Activated CD4-positive, alpha-beta memory T cell treated with anti-CD3 and anti-CD28 coated beads, Interleukin-2, amount 10 ng/mL, durations not matched to agents 7 days and 5 days (primary cell): Measurements from ENCODE around the gene PDE9A. TPM values are rescaled to one million over a fixed set of nuclear protein-coding genes. Genes with fewer than 3 reads are reported as not detected.

ENCODE experiments used
- CTCF ChIA-PET: fragments of 350-600 bp; sonication (Branson Sonifier 250); formaldehyde crosslinking; loops from one replicate; lab custom pipeline; 2021; ENCODE audit warnings: antibody characterized with exemption, inconsistent platforms; lab: Charles Lee
- POLR2A ChIA-PET: fragments of 350-600 bp; sonication (Branson Sonifier 250); formaldehyde crosslinking; loops from one replicate; lab custom pipeline; 2021; ENCODE audit warnings: antibody characterized with exemption; lab: Charles Lee
- DNase-seq: peaks from one replicate; pipeline ENCODE4 v3.0.0-alpha.2; 2020
- H3K27ac Mint-ChIP-seq: one replicate; pipeline ENCODE4 v1.8.0; 2021; ENCODE audit warnings: mild to moderate bottlenecking, mixed read lengths
- H3K27me3 Mint-ChIP-seq: one replicate; pipeline ENCODE4 v1.8.0; 2021; ENCODE audit warnings: mixed read lengths
- H3K36me3 Mint-ChIP-seq: one replicate; pipeline ENCODE4 v1.8.0; 2021; ENCODE audit warnings: low read depth, mixed read lengths
- H3K4me1 Mint-ChIP-seq: one replicate; pipeline ENCODE4 v1.8.0; 2021; ENCODE audit warnings: mixed read lengths
- H3K4me3 Mint-ChIP-seq: one replicate; pipeline ENCODE4 v1.8.0; 2021; ENCODE audit warnings: mild to moderate bottlenecking, mixed read lengths
- H3K9me3 Mint-ChIP-seq: one replicate; pipeline ENCODE4 v1.8.0; 2021; ENCODE audit warnings: mixed read lengths
- total RNA-seq, 2 experiments: library from RNA; stranded (reverse); gene quantifications; one replicate each; pipeline ENCODE4 v1.2.3, GENCODE V29; 2021

Gene PDE9A
- total RNA-seq, 2 experiments from 2014 or later, result 13.9 to 14.3 TPM

GRCh38 chr21:42638266-42638863, 15.1 kb upstream of the PDE9A start:
- ChIA-PET POLR2A (no interaction called here), CTCF (no interaction called here)
- Mint-ChIP-seq H3K27ac (no peak overlapping the region), H3K9me3 (no peaks in the 10 kb centered on the region), H3K27me3 (peaks cover 21% of the 10 kb centered on the region), H3K4me1 (no peaks in the 10 kb centered on the region), H3K4me3 (no peak overlapping the region), H3K36me3 (no peaks in the 10 kb centered on the region)
- DNase-seq, result no peak

GRCh38 chr21:42639646-42640152, 13.7 kb upstream of the PDE9A start:
- no peak overlapping the region for H3K4me3 Mint-ChIP-seq
- H3K36me3 Mint-ChIP-seq, result no peaks in the 10 kb centered on the region
- DNase-seq, result no peak
- no peaks in the 10 kb centered on the region for H3K4me1 Mint-ChIP-seq
- H3K27ac Mint-ChIP-seq, result no peak overlapping the region
- POLR2A ChIA-PET, result no interaction called here
- peaks cover 21% of the 10 kb centered on the region for H3K27me3 Mint-ChIP-seq
- CTCF ChIA-PET, result no interaction called here
- H3K9me3 Mint-ChIP-seq, result no peaks in the 10 kb centered on the region

- Mint-ChIP-seq H3K27ac (no peak overlapping the region), H3K36me3 (no peaks in the 10 kb centered on the region), H3K4me3 (no peak overlapping the region), H3K27me3 (peaks cover 21% of the 10 kb centered on the region), H3K4me1 (no peaks in the 10 kb centered on the region), H3K9me3 (no peaks in the 10 kb centered on the region)
- POLR2A ChIA-PET, result no interaction called here
- DNase-seq, result no peak
- CTCF ChIA-PET, result no interaction called here
These were observed 12.9 kb upstream of the PDE9A start for GRCh38 chr21:42640486-42640885.

GRCh38 chr21:42641311-42642218, 11.9 kb upstream of the PDE9A start:
- CTCF ChIA-PET, result no interaction called here
- Mint-ChIP-seq H3K27ac (no peak overlapping the region), H3K4me3 (no peak overlapping the region), H3K4me1 (no peaks in the 10 kb centered on the region), H3K36me3 (no peaks in the 10 kb centered on the region), H3K9me3 (no peaks in the 10 kb centered on the region), H3K27me3 (peaks cover 21% of the 10 kb centered on the region)
- no peak for DNase-seq
- POLR2A ChIA-PET, result no interaction called here

DNA sequence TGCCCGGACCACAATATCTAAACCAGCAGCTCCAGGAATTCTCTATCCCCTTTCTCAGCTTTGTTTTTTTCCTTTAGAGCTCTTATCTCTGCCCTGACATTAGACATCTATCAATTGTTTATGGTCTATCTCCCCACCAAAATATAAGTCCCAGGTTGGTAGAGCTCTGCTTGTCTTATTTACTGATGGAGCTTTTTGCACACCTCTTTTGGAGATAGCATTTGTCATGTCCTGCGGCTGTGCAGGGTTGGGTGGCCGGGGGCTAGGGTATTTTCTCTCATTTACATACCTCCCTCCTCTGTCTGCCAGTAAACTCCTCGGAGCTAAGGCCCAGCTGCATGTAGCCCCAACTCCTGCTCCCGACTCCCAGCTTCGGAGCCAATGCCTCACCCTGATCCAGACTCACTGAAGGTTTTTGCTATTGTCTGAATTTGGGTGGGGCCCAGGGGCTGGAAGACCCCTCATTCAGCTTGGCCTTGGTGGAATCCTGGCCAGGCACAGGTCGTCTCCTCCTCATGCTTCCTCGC, 11.1 kb upstream of the PDE9A start:
- H3K27ac Mint-ChIP-seq, result no peak overlapping the region
- DNase-seq, result no peak
- ChIA-PET CTCF (no interaction called here), POLR2A (no interaction called here)
- no peak overlapping the region for H3K4me3 Mint-ChIP-seq
- H3K9me3 Mint-ChIP-seq, result no peaks in the 10 kb centered on the region
- H3K36me3 Mint-ChIP-seq, result no peaks in the 10 kb centered on the region
- peaks cover 18% of the 10 kb centered on the region for H3K27me3 Mint-ChIP-seq
- H3K4me1 Mint-ChIP-seq, result no peaks in the 10 kb centered on the region

- no peaks in the 10 kb centered on the region for H3K9me3 Mint-ChIP-seq
- ChIA-PET POLR2A (interaction anchor here (0.7 kb wide), 1 partner anchor 40 kb away, joined by 3 read pairs; no protein-coding TSS in a partner anchor), CTCF (no interaction called here)
- H3K27me3 Mint-ChIP-seq, result peaks cover 19% of the 10 kb centered on the region
- H3K36me3 Mint-ChIP-seq, result no peaks in the 10 kb centered on the region
- no peak overlapping the region for H3K27ac Mint-ChIP-seq
- H3K4me1 Mint-ChIP-seq, result no peaks in the 10 kb centered on the region
- no peak overlapping the region for H3K4me3 Mint-ChIP-seq
- DNase-seq, result no peak
These were observed 8.9 kb upstream of the PDE9A start for GRCh38 chr21:42644223-42645208.

DNA sequence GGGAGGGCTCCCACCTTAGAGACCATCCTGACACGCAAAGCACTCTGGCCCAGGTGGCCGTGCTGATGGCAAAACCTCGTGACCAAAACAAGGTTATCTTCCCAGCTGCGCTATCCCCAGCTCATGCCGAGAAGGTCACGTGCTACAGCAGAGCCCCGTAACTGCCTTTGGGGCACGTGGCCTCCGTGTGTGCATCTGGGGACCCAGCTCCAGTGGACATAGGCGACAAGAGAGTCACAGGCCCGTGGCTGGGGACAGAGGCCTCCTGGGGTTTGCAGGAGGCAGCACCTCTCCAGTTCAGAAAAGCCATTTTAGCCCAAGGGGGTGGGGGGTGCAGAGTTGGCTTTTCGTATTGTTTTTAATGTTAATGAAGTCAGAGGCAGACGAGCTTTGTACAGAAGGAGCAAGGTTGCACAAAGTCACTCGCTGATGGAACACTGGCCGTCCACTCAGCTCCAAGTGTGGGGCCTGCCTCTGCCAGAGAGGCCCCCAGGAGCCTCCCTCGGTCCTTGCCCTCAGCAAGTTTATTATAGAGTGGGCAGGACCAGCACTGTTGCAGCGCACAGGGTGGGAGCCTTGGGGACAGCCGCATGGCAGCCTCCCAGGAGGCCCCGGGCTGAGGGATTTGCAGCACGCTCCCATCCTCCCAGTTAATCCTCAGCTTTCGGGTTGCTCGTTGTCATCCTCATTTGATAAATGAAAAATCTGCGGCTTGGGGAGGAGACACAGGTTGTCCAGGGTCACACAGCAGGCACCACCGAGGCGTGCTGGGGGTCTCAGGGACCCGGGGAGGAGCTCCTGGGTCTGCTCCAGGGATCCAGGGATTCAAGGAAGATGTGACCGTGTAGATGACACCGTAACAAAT, 8.0 kb upstream of the PDE9A start:
- DNase-seq, result no peak
- Mint-ChIP-seq H3K27me3 (peaks cover 14% of the 10 kb centered on the region), H3K27ac (no peak overlapping the region), H3K9me3 (no peaks in the 10 kb centered on the region), H3K4me3 (no peak overlapping the region), H3K36me3 (no peaks in the 10 kb centered on the region), H3K4me1 (no peaks in the 10 kb centered on the region)
- CTCF ChIA-PET, result no interaction called here
- POLR2A ChIA-PET, result no interaction called here

GRCh38 chr21:42646076-42646825, 7.2 kb upstream of the PDE9A start:
- H3K27me3 Mint-ChIP-seq, result peaks cover 17% of the 10 kb centered on the region
- CTCF ChIA-PET, result no interaction called here
- no peaks in the 10 kb centered on the region for H3K36me3 Mint-ChIP-seq
- H3K27ac Mint-ChIP-seq, result no peak overlapping the region
- H3K4me1 Mint-ChIP-seq, result no peaks in the 10 kb centered on the region
- no peak overlapping the region for H3K4me3 Mint-ChIP-seq
- POLR2A ChIA-PET, result no interaction called here
- no peak for DNase-seq
- H3K9me3 Mint-ChIP-seq, result no peaks in the 10 kb centered on the region

DNA sequence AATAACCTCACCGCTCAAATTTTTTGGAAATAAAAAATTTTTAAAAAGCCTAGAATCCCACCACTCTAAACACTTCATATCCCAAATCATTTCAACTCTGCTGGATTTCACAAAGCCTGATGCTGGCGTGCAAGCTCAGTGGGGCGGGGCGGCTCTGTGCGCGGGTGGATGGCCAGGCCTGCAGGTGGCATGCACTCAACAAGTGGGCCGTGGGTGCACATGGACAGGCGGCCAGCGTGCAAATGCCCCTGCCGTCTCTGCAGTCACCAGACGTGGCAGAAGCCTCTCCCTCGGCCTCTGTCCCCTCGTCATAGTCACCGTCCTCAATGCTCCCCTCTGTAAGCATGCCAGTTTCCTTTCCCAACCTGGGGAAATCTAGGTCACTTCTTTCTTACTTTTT, 6.6 kb upstream of the PDE9A start:
- Mint-ChIP-seq H3K27me3 (peaks cover 23% of the 10 kb centered on the region), H3K9me3 (no peaks in the 10 kb centered on the region), H3K4me3 (no peak overlapping the region), H3K27ac (no peak overlapping the region), H3K36me3 (no peaks in the 10 kb centered on the region), H3K4me1 (no peaks in the 10 kb centered on the region)
- POLR2A ChIA-PET, result no interaction called here
- CTCF ChIA-PET, result no interaction called here
- DNase-seq, result no peak

DNA sequence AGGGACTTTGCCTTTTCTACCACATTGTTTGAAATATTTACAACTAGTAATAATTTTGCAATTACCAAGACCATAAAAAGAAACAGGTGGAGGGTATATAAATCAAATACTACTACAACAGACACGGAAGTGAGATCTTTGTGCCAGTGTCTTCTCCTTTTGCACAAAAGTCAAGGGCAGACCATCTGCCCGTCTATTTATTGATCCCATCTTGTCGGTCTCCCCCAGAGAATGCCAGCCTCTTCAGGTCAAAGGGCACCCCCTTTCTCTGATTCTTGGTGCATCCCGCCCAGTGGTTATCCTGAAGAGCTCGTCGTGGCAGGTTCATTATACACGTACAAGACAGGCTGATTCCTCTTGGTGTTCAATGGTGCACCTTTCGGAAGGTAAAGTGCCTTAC, 4.8 kb upstream of the PDE9A start:
- ChIA-PET CTCF (no interaction called here), POLR2A (no interaction called here)
- Mint-ChIP-seq H3K4me1 (peaks cover 3% of the 10 kb centered on the region), H3K4me3 (no peak overlapping the region), H3K27ac (no peak overlapping the region), H3K9me3 (no peaks in the 10 kb centered on the region), H3K27me3 (peaks cover 27% of the 10 kb centered on the region), H3K36me3 (no peaks in the 10 kb centered on the region)
- DNase-seq, result no peak

- H3K27me3 Mint-ChIP-seq, result peaks cover 29% of the 10 kb centered on the region
- H3K4me3 Mint-ChIP-seq, result no peak overlapping the region
- ChIA-PET POLR2A (no interaction called here), CTCF (no interaction called here)
- H3K36me3 Mint-ChIP-seq, result no peaks in the 10 kb centered on the region
- H3K9me3 Mint-ChIP-seq, result no peaks in the 10 kb centered on the region
- no peak for DNase-seq
- no peak overlapping the region for H3K27ac Mint-ChIP-seq
- peaks cover 4% of the 10 kb centered on the region for H3K4me1 Mint-ChIP-seq
These were observed 4.0 kb upstream of the PDE9A start for GRCh38 chr21:42649122-42650032.
